ENCODE data around the gene UGT2A2.

Gene UGT2A2

DNA sequence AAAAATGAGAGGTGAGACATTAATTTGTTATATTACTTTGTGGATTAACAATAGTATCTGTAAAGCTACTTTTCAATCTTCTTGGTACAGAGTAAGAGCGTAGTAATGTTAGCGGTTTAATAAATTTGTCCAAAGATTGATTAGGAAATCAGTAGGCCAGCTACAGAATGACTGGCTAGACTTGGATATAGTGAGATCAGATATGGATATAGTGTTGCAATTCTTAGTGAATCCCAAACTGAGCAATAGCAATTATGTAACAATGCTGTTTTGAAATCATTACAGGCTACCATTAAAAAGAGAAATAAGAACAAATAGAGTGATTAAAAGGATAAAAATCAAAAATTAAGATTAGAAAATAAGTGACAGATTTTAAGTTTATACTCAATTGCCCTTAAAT, 847 bp upstream of the UGT2A2 start:
- Histone ChIP-seq H3K9ac (ENCODE audit: low read length) (no peak overlapping the region), H3K27ac (ENCODE audit: low read depth, low read length) (no peak overlapping the region), H3K4me3 (ENCODE audit: low read depth in 1 of 2, low read length in 2 of 2) (no peak overlapping the region), H3K27me3 (ENCODE audit: control insufficient read depth in 1 of 2, insufficient read depth in 2 of 2, low read length in 2 of 2) (no peaks in the 10 kb centered on the region), H3K9me3 (ENCODE audit: low read length) (no peaks in the 10 kb centered on the region), H3K36me3 (ENCODE audit: insufficient read depth, low read length) (no peaks in the 10 kb centered on the region), H3K4me1 (ENCODE audit: insufficient read depth, low read length) (no peaks in the 10 kb centered on the region)

GRCh38 chr4:69617083-69617694, 22.3 kb downstream of the UGT2A2 start:
- no peaks in the 10 kb centered on the region for H3K27me3 ChIP-seq (ENCODE audit: control insufficient read depth in 1 of 2, insufficient read depth in 2 of 2, low read length in 2 of 2)
- H3K9ac ChIP-seq (ENCODE audit: low read length) = no peak overlapping the region
- no peak overlapping the region for H3K27ac ChIP-seq (ENCODE audit: low read depth, low read length)
- H3K4me3 ChIP-seq (ENCODE audit: low read depth in 1 of 2, low read length in 2 of 2) = no peak overlapping the region
- no peaks in the 10 kb centered on the region for H3K4me1 ChIP-seq (ENCODE audit: insufficient read depth, low read length)
- H3K9me3 ChIP-seq (ENCODE audit: low read length) = no peaks in the 10 kb centered on the region
- no peaks in the 10 kb centered on the region for H3K36me3 ChIP-seq (ENCODE audit: insufficient read depth, low read length)

DNA sequence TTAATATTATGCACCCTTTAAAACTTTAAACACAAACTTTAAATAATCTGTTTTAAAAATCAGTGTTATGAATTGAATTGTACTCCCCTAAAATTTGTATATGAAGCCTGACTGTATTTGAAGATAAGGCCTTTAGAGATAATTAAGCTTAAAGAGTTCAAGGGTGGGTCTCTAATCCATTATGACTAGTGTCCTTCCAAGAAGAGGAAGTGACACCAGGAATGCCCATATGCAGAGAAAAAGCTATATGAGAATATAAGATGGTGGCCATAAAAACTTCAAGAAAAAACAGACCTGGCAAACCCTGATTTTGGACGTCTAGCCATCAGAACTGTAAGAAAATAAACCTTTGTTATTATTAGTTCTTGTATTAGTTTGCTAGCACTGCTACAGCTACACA, 29.0 kb downstream of the UGT2A2 start:
- Histone ChIP-seq H3K4me1 (ENCODE audit: insufficient read depth, low read length) (no peaks in the 10 kb centered on the region), H3K4me3 (ENCODE audit: low read depth in 1 of 2, low read length in 2 of 2) (no peak overlapping the region), H3K27ac (ENCODE audit: low read depth, low read length) (no peak overlapping the region), H3K9ac (ENCODE audit: low read length) (no peak overlapping the region), H3K9me3 (ENCODE audit: low read length) (no peaks in the 10 kb centered on the region), H3K36me3 (ENCODE audit: insufficient read depth, low read length) (no peaks in the 10 kb centered on the region), H3K27me3 (ENCODE audit: control insufficient read depth in 1 of 2, insufficient read depth in 2 of 2, low read length in 2 of 2) (no peaks in the 10 kb centered on the region)

GRCh38 chr4:69601065-69601464, 38.4 kb downstream of the UGT2A2 start:
- H3K36me3 ChIP-seq (ENCODE audit: insufficient read depth, low read length) = no peaks in the 10 kb centered on the region
- no peak overlapping the region for H3K27ac ChIP-seq (ENCODE audit: low read depth, low read length)
- H3K4me1 ChIP-seq (ENCODE audit: insufficient read depth, low read length) = no peaks in the 10 kb centered on the region
- H3K27me3 ChIP-seq (ENCODE audit: control insufficient read depth in 1 of 2, insufficient read depth in 2 of 2, low read length in 2 of 2) = no peaks in the 10 kb centered on the region
- H3K9ac ChIP-seq (ENCODE audit: low read length) = no peak overlapping the region
- H3K4me3 ChIP-seq (ENCODE audit: low read depth in 1 of 2, low read length in 2 of 2) = no peak overlapping the region
- H3K9me3 ChIP-seq (ENCODE audit: low read length) = no peaks in the 10 kb centered on the region

DNA sequence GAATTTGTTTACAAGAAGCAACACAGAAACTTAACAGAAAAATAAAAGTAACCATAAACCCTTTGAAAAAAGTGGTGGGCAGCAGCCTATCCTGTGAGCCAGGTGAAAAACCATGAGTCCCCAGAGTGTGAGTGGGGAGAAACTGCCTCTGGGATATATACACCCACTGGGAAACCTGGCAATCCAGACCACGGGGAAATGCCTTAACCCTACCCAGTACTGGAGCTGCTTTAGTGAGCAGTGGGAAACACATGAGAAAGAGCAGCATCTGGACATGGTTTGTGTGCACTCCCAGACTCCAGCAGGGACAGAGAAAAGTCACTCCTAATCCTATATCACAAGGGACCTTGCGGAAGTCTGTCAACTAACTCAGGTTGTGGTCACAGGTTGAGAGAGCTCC, 39.4 kb downstream of the UGT2A2 start:
- Histone ChIP-seq H3K9ac (ENCODE audit: low read length) (no peak overlapping the region), H3K4me1 (ENCODE audit: insufficient read depth, low read length) (no peaks in the 10 kb centered on the region), H3K27me3 (ENCODE audit: control insufficient read depth in 1 of 2, insufficient read depth in 2 of 2, low read length in 2 of 2) (no peaks in the 10 kb centered on the region), H3K9me3 (ENCODE audit: low read length) (no peaks in the 10 kb centered on the region), H3K36me3 (ENCODE audit: insufficient read depth, low read length) (no peaks in the 10 kb centered on the region), H3K4me3 (ENCODE audit: low read depth in 1 of 2, low read length in 2 of 2) (no peak overlapping the region), H3K27ac (ENCODE audit: low read depth, low read length) (no peak overlapping the region)

DNA sequence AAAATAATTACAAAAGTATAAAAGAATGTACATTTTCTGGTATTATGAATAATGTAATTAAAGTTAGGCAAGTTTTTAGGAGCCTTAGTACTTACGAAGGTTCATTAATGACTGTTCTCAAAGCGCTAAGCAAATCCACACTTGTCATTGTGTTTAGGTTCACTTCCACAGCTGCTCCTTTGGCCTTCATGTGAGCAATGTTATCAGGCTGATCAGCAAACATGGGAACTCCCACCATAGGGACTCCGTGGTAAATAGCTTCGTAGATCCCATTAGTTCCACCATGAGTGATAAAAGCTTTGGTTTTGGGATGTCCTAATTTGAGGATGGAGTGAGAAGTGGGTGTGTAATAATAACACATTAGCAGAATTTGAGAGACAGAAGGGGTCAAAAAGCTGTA, 45.1 kb downstream of the UGT2A2 start:
- H3K9me3 ChIP-seq (ENCODE audit: low read length) = no peaks in the 10 kb centered on the region
- no peaks in the 10 kb centered on the region for H3K36me3 ChIP-seq (ENCODE audit: insufficient read depth, low read length)
- no peak overlapping the region for H3K9ac ChIP-seq (ENCODE audit: low read length)
- H3K27me3 ChIP-seq (ENCODE audit: control insufficient read depth in 1 of 2, insufficient read depth in 2 of 2, low read length in 2 of 2) = no peaks in the 10 kb centered on the region
- no peak overlapping the region for H3K27ac ChIP-seq (ENCODE audit: low read depth, low read length)
- H3K4me3 ChIP-seq (ENCODE audit: low read depth in 1 of 2, low read length in 2 of 2) = no peak overlapping the region
- H3K4me1 ChIP-seq (ENCODE audit: insufficient read depth, low read length) = no peaks in the 10 kb centered on the region

- H3K27me3 ChIP-seq (ENCODE audit: control insufficient read depth in 1 of 2, insufficient read depth in 2 of 2, low read length in 2 of 2) = no peaks in the 10 kb centered on the region
- no peak overlapping the region for H3K9ac ChIP-seq (ENCODE audit: low read length)
- no peak overlapping the region for H3K4me3 ChIP-seq (ENCODE audit: low read depth in 1 of 2, low read length in 2 of 2)
- no peaks in the 10 kb centered on the region for H3K9me3 ChIP-seq (ENCODE audit: low read length)
- H3K27ac ChIP-seq (ENCODE audit: low read depth, low read length) = no peak overlapping the region
- no peaks in the 10 kb centered on the region for H3K4me1 ChIP-seq (ENCODE audit: insufficient read depth, low read length)
- no peaks in the 10 kb centered on the region for H3K36me3 ChIP-seq (ENCODE audit: insufficient read depth, low read length)
Measured at GRCh38 chr4:69591364-69591763, 48.1 kb downstream of the UGT2A2 start.

DNA sequence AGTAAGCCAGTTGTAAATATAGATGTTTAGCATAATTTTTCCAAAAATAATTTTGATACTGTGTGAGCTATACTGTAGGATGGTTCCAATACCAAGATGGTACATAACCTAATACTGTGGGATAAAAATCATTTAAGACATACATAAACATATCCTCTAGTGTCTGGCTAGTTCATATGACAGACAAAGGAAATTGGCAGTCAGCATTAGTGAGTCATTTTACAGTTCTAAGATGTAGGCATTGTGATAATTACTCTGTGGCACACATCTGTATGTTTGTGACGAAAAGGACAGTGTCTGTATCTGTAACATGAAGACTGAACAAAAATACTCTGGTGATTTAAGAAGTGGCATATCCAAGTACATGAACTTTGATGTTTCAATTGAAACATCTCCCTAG, 49.6 kb downstream of the UGT2A2 start:
- no peak overlapping the region for H3K27ac ChIP-seq (ENCODE audit: low read depth, low read length)
- no peak overlapping the region for H3K4me3 ChIP-seq (ENCODE audit: low read depth in 1 of 2, low read length in 2 of 2)
- no peaks in the 10 kb centered on the region for H3K27me3 ChIP-seq (ENCODE audit: control insufficient read depth in 1 of 2, insufficient read depth in 2 of 2, low read length in 2 of 2)
- no peaks in the 10 kb centered on the region for H3K9me3 ChIP-seq (ENCODE audit: low read length)
- no peaks in the 10 kb centered on the region for H3K4me1 ChIP-seq (ENCODE audit: insufficient read depth, low read length)
- H3K9ac ChIP-seq (ENCODE audit: low read length) = no peak overlapping the region
- no peaks in the 10 kb centered on the region for H3K36me3 ChIP-seq (ENCODE audit: insufficient read depth, low read length)

DNA sequence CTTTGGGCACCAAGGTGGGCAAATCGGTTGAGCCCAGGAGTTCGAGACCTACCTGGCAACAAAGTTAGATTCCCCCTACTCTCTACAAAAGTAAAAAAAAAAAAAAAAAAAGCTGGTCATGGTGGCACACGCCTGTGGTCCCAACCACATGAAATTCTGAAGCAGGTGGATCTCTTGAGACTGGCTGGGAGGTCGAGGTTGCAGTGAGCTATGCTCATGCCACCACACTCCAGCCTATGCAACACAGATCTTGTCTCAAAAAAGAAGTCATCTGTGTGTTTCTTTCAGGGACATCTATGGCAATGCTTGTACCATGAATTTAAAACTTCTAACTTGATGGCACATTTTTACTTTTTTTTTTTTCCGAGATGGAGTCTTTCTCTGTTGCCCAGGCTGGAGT, 55.3 kb downstream of the UGT2A2 start:
- Histone ChIP-seq H3K4me3 (ENCODE audit: low read depth in 1 of 2, low read length in 2 of 2) (no peak overlapping the region), H3K36me3 (ENCODE audit: insufficient read depth, low read length) (no peaks in the 10 kb centered on the region), H3K9ac (ENCODE audit: low read length) (no peak overlapping the region), H3K4me1 (ENCODE audit: insufficient read depth, low read length) (no peaks in the 10 kb centered on the region), H3K9me3 (ENCODE audit: low read length) (no peaks in the 10 kb centered on the region), H3K27ac (ENCODE audit: low read depth, low read length) (no peak overlapping the region), H3K27me3 (ENCODE audit: control insufficient read depth in 1 of 2, insufficient read depth in 2 of 2, low read length in 2 of 2) (no peaks in the 10 kb centered on the region)

- no peak overlapping the region for H3K4me3 ChIP-seq (ENCODE audit: low read depth in 1 of 2, low read length in 2 of 2)
- no peaks in the 10 kb centered on the region for H3K4me1 ChIP-seq (ENCODE audit: insufficient read depth, low read length)
- H3K36me3 ChIP-seq (ENCODE audit: insufficient read depth, low read length) = no peaks in the 10 kb centered on the region
- H3K27ac ChIP-seq (ENCODE audit: low read depth, low read length) = no peak overlapping the region
- no peaks in the 10 kb centered on the region for H3K9me3 ChIP-seq (ENCODE audit: low read length)
- H3K9ac ChIP-seq (ENCODE audit: low read length) = no peak overlapping the region
- no peaks in the 10 kb centered on the region for H3K27me3 ChIP-seq (ENCODE audit: control insufficient read depth in 1 of 2, insufficient read depth in 2 of 2, low read length in 2 of 2)
Measured at GRCh38 chr4:69583543-69583942, 55.9 kb downstream of the UGT2A2 start.

DNA sequence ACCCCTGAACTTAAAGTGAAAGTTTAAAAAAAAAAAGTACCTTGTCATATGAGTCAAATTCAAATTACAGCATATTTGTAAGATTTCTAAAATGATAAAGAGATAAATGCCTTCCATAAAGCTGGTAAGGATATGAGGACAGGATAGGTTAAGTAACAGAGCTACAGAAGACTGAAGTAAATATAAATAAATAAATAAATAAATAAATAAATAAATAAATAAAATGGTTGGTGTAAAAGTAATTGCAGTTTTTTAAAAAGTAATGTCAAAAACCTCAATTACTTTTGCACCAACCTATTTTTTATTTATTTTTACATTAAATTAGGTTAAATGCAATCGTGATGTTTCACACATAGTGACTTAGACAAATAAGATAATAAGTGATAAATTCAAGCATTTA, 62.2 kb downstream of the UGT2A2 start:
- no peaks in the 10 kb centered on the region for H3K27me3 ChIP-seq (ENCODE audit: control insufficient read depth in 1 of 2, insufficient read depth in 2 of 2, low read length in 2 of 2)
- no peaks in the 10 kb centered on the region for H3K4me1 ChIP-seq (ENCODE audit: insufficient read depth, low read length)
- no peak overlapping the region for H3K4me3 ChIP-seq (ENCODE audit: low read depth in 1 of 2, low read length in 2 of 2)
- no peaks in the 10 kb centered on the region for H3K9me3 ChIP-seq (ENCODE audit: low read length)
- no peak overlapping the region for H3K27ac ChIP-seq (ENCODE audit: low read depth, low read length)
- no peaks in the 10 kb centered on the region for H3K36me3 ChIP-seq (ENCODE audit: insufficient read depth, low read length)
- H3K9ac ChIP-seq (ENCODE audit: low read length) = no peak overlapping the region

- no peak overlapping the region for H3K27ac ChIP-seq (ENCODE audit: low read depth, low read length)
- H3K4me1 ChIP-seq (ENCODE audit: insufficient read depth, low read length) = no peaks in the 10 kb centered on the region
- no peaks in the 10 kb centered on the region for H3K27me3 ChIP-seq (ENCODE audit: control insufficient read depth in 1 of 2, insufficient read depth in 2 of 2, low read length in 2 of 2)
- H3K4me3 ChIP-seq (ENCODE audit: low read depth in 1 of 2, low read length in 2 of 2) = no peak overlapping the region
- no peaks in the 10 kb centered on the region for H3K36me3 ChIP-seq (ENCODE audit: insufficient read depth, low read length)
- no peak overlapping the region for H3K9ac ChIP-seq (ENCODE audit: low read length)
- H3K9me3 ChIP-seq (ENCODE audit: low read length) = no peaks in the 10 kb centered on the region
Measured at GRCh38 chr4:69576251-69576877, 63.1 kb downstream of the UGT2A2 start.
